ENCODE measurements around the gene FLOT1.

- TF ChIP-seq CTCF (IDR thresholded peaks at IDR 0.05) (peak; percentile 72), EZH2phosphoT487 (IDR thresholded peaks at IDR 0.05) (no peak), EZH2 (IDR thresholded peaks at IDR 0.05) (no peak)
These were observed 1.7 kb upstream of the FLOT1 start, which contains the start of gene IER3 for GRCh38 chr6:30744054-30744805.
